ENCODE data around the gene CHIC2.

CHIC2 gene

GRCh38 chr4:54006755-54007154 is 57.6 kb downstream of the CHIC2 start:
- DNase-seq = no peak
- TF ChIP-seq, protein P1, sequence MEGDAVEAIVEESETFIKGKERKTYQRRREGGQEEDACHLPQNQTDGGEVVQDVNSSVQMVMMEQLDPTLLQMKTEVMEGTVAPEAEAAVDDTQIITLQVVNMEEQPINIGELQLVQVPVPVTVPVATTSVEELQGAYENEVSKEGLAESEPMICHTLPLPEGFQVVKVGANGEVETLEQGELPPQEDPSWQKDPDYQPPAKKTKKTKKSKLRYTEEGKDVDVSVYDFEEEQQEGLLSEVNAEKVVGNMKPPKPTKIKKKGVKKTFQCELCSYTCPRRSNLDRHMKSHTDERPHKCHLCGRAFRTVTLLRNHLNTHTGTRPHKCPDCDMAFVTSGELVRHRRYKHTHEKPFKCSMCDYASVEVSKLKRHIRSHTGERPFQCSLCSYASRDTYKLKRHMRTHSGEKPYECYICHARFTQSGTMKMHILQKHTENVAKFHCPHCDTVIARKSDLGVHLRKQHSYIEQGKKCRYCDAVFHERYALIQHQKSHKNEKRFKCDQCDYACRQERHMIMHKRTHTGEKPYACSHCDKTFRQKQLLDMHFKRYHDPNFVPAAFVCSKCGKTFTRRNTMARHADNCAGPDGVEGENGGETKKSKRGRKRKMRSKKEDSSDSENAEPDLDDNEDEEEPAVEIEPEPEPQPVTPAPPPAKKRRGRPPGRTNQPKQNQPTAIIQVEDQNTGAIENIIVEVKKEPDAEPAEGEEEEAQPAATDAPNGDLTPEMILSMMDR (IDR thresholded peaks at IDR 0.05; ENCODE audit: low read depth, low read length) = no peak
- H3K4me1 ChIP-seq = no peaks in the 10 kb centered on the region
- no peaks in the 10 kb centered on the region for H3K9me3 ChIP-seq
- H3K27me3 ChIP-seq = no peaks in the 10 kb centered on the region
- no peak overlapping the region for H3K4me3 ChIP-seq (ENCODE audit: low read depth, low read length)
- no peaks in the 10 kb centered on the region for H3K36me3 ChIP-seq

DNA sequence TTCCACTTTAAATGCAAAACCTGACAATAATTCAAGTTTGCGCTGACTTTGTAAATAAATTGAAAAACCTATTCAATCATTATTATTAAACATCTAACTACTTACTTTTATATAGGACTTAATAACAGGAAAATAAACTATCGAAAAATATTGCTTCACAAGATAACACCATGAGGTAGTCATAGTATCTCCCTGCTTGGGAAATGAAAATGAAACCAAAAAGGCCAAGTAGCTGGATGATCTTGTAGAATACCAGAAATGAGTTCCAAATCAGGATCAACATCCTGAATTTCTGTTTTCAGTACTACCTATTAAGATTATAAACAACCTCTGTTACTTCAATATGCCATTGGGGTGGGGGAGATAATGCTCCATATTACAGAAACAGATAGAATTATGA is 58.9 kb downstream of the CHIC2 start:
- TF ChIP-seq, protein P1 (IDR thresholded peaks at IDR 0.05; ENCODE audit: low read depth, low read length) = no peak
- H3K4me1 ChIP-seq = no peaks in the 10 kb centered on the region
- no peak overlapping the region for H3K4me3 ChIP-seq (ENCODE audit: low read depth, low read length)
- H3K27me3 ChIP-seq = no peaks in the 10 kb centered on the region
- no peaks in the 10 kb centered on the region for H3K9me3 ChIP-seq
- no peak for DNase-seq
- no peaks in the 10 kb centered on the region for H3K36me3 ChIP-seq

DNA sequence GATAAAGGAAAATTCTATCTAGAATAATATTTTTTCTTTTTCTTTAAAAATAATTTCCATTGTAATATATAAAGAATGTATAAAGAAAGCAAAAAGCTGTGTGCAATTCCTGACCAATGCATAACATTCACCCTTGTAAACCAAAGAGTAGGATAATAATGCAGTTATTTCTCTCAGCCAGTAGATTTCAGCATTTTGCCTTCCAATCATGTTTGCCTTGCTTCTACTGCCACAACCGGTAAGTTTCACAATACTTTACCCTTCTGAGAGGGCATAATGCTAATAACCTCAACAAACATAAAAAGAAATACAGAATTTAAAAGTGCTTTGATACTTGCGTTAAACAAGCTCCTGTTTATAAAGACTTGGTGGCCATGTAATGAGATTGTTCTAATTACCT is 59.9 kb downstream of the CHIC2 start:
- Histone ChIP-seq H3K27me3 (no peaks in the 10 kb centered on the region), H3K4me3 (ENCODE audit: low read depth, low read length) (no peak overlapping the region), H3K36me3 (no peaks in the 10 kb centered on the region), H3K9me3 (no peaks in the 10 kb centered on the region), H3K4me1 (no peaks in the 10 kb centered on the region)
- TF ChIP-seq, protein P1 (IDR thresholded peaks at IDR 0.05; ENCODE audit: low read depth, low read length) = no peak
- no peak for DNase-seq

DNA sequence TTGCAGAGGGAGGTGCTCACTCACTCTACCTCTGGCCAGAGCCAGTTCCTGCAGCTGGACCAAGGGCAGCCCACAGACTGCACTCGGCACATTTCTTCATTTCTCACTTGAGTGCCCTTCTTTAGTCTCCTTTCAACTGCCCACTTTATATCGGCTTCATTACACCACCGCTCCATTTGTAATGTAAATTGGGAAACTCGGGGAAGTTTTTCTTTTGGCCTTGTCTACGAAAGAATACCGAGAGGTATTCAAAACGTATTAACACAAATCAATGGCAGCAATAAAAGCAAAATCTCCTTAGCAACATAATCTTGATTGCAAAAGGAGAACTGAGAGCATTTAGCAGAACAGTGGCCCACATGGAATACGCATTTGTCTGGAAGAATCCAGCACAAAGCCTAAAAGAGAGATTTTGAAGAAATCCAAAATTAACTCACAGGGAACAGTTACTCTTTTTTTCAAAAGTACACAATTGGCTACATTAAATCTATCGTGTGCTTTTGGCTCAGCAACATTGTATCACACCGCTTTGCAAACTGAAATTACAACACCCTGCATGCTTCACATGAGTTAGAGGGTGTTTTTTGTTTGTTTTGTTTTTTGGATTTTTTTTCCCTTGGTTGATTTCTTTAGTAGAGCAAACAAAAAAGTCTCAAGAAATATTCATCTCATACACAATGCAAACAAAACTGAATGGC is 62.6 kb downstream of the CHIC2 start:
- Histone ChIP-seq H3K4me1 (no peaks in the 10 kb centered on the region), H3K4me3 (ENCODE audit: low read depth, low read length) (no peak overlapping the region), H3K27me3 (no peaks in the 10 kb centered on the region), H3K36me3 (no peaks in the 10 kb centered on the region), H3K9me3 (no peaks in the 10 kb centered on the region)
- TF ChIP-seq, protein P1 (IDR thresholded peaks at IDR 0.05; ENCODE audit: low read depth, low read length) = no peak
- DNase-seq = no peak

- Histone ChIP-seq H3K27me3 (no peaks in the 10 kb centered on the region), H3K36me3 (no peaks in the 10 kb centered on the region)
Observed at GRCh38 chr4:53997898-53998297, 66.5 kb downstream of the CHIC2 start.

More at GRCh38 chr4:53997898-53998297, 66.5 kb downstream of the CHIC2 start:
- DNase-seq = no peak
- H3K9me3 ChIP-seq = no peaks in the 10 kb centered on the region
- TF ChIP-seq, protein P1 (IDR thresholded peaks at IDR 0.05; ENCODE audit: low read depth, low read length) = no peak
- H3K4me3 ChIP-seq (ENCODE audit: low read depth, low read length) = no peak overlapping the region
- H3K4me1 ChIP-seq = no peaks in the 10 kb centered on the region

Measured in BE2C (cell line).